GM19463 (cell line): ENCODE measurements around the gene UMAD1.

Experiments
- ATAC-seq: cut with Tn5 transposase; IDR thresholded peaks from one replicate; pipeline ENCODE4 v1.9.1; 2021; ENCODE audit warnings: mild to moderate bottlenecking, moderate library complexity; ENCODE audit not compliant: unreplicated experiment

UMAD1 gene

DNA sequence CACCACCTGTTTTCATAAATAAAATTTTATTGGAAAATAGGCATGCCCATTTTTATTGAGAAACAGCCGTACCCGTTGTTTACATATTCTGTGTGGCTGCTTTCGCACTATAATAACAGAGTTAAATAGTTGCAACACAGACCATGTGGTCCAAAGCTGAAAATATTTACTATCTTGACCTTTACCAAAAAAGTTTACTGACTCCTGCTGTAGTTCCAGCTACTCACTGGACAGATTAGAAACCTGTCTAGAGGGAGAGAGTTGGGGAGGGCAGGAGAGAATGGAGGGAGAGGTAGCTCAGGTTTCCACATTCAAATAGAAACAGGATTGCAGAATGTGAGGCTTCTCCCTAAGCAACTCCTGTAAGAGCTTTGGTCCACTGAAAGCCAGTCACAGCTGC is 273.0 kb downstream of the UMAD1 start:
- no peak for ATAC-seq

- ATAC-seq: no peak
These were observed 274.0 kb downstream of the UMAD1 start for GRCh38 chr7:7914547-7914946.

DNA sequence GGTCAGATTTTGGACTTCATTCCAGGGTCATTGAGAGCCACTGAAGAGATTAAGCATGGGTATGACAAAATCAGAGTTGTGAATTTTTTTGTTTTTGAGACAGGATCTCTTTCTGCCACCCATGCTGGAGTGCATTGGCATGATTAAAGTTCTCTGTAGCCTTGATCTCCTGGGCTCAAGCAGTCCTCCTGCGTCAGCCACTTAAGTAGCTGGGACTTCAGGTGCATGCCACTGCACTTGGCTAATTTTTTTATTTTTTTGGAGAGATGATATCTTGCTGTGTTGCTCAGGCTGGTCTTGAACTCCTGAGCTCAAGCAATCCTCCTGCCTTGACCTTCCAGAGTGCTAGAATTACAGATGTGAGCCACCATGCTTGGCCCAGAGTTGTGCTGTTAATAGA is 275.5 kb downstream of the UMAD1 start:
- ATAC-seq: no peak

DNA sequence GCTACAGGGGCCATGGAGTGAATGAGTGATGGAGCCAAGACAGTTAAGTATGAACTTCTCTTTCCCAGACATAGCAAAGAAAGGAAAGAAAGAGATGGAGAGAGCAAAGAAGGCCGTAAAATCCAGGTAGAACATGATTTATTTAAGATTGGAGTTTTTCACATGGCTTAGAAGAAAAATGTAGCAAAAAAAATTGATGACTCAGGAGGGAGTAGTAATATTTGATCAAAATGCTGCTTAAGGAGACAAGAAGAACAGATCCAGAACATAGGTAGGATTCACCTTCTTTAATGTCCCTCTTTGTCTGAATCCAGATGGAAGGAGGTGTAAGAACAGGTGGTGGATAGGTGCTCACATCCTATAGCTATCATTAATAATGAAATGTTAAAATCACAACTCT is 277.0 kb downstream of the UMAD1 start:
- no peak for ATAC-seq

GRCh38 chr7:7918736-7919448 is 278.3 kb downstream of the UMAD1 start:
- ATAC-seq: no peak

DNA sequence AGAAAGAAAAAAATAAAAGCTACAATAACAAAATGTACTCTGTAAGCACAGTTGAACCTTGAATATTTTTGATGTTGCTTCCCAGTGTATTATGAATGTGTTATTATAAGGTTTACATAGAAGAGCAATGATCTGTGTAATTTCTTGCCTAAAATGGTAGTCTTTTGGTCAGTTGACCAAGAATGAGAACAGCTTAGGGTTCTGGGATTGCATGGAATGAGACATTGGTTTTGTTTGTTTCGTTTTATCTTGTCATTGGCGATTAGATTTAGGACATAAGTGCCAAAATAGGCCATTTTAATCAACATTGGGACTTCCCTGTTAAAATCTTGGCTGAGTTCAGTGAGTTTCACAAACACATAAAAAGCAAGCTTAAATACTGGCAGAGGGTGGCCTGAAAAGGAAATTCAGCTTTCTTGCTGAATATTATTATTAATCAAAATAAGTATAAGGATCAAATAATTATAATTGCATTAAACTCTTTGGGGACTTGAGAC is 278.9 kb downstream of the UMAD1 start:
- no peak for ATAC-seq

DNA sequence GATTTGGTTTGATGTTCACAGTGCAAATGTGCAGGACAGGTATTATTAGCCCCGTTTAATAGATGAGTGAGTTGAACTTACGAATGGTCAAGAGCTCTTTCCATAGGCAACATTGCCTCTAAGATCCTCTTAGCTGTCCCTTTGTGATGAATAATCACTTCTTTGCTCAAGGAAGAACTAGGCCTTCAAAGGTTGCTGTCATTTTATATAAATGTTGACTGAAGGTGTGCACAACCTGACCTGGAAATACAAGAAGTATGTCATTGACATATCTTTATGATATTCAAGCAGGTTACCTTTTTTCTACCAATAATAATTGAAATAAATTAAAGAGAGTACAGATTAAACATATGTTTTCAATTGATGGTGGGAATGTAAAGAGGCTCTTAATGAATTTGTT is 279.5 kb downstream of the UMAD1 start:
- ATAC-seq: no peak

DNA sequence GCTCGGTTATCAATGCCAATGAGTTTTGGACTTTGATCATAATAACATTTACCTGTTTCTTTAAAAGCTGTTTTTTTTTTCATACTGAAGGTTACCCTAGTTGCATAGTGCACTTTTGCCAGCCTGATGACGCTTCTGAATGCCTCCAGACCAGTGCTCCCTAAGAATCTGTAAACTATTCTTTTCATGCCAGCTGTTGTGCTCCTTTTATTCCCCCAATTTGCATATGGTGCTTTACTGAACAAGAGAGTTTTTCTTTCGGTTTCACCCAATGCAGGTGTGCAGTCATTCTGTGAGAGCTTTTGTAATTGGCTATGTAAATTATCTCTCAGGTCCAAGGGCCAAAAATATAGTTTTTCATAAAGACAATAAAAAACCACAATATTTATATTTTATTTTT is 279.9 kb downstream of the UMAD1 start:
- ATAC-seq: peak; percentile 90

- ATAC-seq: no peak
These were observed 281.3 kb downstream of the UMAD1 start for GRCh38 chr7:7921830-7922229.

DNA sequence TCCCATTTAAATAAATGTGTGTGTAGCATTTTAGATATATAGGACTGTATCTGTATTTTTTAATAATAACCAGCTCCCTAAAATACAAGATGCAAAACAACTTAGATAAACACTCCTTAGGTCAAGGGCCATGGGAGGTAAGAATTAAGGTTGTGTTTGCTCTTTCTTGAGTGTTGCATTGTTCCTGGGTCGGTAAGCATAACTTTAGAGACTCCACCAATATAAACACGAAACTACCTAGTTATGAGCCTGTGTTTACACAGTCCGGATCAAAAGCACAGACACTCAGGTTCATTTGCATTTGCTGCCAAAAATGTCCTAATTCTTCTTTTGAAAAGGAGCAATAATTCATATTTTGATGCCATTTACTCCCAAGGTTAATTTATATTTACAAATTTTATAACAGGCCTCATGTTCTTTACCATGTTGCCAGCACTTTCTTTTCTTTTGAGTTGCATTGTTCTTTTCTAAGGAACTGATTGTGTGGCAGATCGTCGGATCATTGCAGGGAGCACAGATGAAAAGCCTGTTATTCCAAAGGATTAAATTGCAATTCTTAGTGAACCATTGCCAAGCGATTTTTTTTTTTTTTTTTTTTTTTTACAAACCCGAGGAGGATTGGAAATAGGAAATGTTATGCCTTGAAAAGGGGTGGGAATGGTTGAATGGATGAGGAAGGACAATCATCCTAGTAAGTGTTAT is 282.3 kb downstream of the UMAD1 start:
- ATAC-seq: no peak

GRCh38 chr7:7923818-7924217 is 283.3 kb downstream of the UMAD1 start:
- no peak for ATAC-seq

DNA sequence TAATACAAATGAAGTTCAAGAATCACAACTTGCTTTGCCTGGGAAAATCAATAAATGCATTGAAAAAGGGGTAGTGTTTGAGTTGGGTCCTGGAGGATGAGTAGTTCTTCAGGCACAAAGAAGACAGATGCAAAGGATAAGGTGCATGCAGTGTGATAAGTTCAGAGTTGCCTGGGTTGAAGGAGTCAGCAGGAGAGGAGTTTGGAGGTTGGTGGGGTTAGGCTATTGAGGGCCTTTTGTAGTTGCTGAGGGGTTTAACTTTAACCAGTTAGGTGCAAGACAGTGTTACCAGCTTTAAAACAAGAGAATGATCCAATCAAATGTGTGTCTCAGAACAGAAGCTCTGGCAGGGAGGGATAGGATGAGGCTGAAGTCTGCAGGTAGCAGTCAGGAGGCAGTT is 283.8 kb downstream of the UMAD1 start:
- no peak for ATAC-seq
